Inferior parietal cortex (tissue), 1 donor: ENCODE results near the gene DYNLT1.
"Not testable (repeated sequence)": the region's sequence is repeated elsewhere in the genome, so short reads cannot be mapped to it uniquely, and the experiment has no call there.

Source experiments
- DNase-seq: peaks from one replicate; pipeline ENCODE4 v3.0.0-alpha.2; 2016; ENCODE audit errors: extremely low spot score

The DYNLT1 gene

GRCh38 chr6:158624684-158625682 is 19.6 kb downstream of the DYNLT1 start:
- DNase-seq, result no peak

- DNase-seq, result no peak
Observed at GRCh38 chr6:158622545-158623190, 21.9 kb downstream of the DYNLT1 start.

GRCh38 chr6:158621694-158622544 is 22.6 kb downstream of the DYNLT1 start:
- no peak for DNase-seq

- DNase-seq, result no peak
Observed at GRCh38 chr6:158620963-158621693, 23.4 kb downstream of the DYNLT1 start.

- no peak for DNase-seq
Observed at GRCh38 chr6:158619922-158620801, 24.4 kb downstream of the DYNLT1 start.

GRCh38 chr6:158618289-158618688 is 26.3 kb downstream of the DYNLT1 start:
- DNase-seq, result not testable (repeated sequence)

GRCh38 chr6:158614606-158615005 is 29.9 kb downstream of the DYNLT1 start:
- not testable (repeated sequence) for DNase-seq

GRCh38 chr6:158611541-158612370 is 32.8 kb downstream of the DYNLT1 start:
- DNase-seq, result no peak

- DNase-seq, result no peak
Observed at GRCh38 chr6:158611039-158611438, 33.5 kb downstream of the DYNLT1 start.

- DNase-seq, result no peak
Observed at GRCh38 chr6:158610319-158610968, 34.1 kb downstream of the DYNLT1 start.

- DNase-seq, result no peak
Observed at GRCh38 chr6:158609455-158610155, 34.9 kb downstream of the DYNLT1 start.

GRCh38 chr6:158608221-158608620 is 36.3 kb downstream of the DYNLT1 start:
- DNase-seq, result no peak

- DNase-seq, result no peak
Observed at GRCh38 chr6:158607411-158608170, 37.0 kb downstream of the DYNLT1 start.

- no peak for DNase-seq
Observed at GRCh38 chr6:158606935-158607334, 37.6 kb downstream of the DYNLT1 start.

GRCh38 chr6:158606011-158606410 is 38.5 kb downstream of the DYNLT1 start:
- not testable (repeated sequence) for DNase-seq

GRCh38 chr6:158605266-158605878 is 39.2 kb downstream of the DYNLT1 start:
- DNase-seq, result peak; percentile 85

GRCh38 chr6:158604048-158604406 is 40.5 kb downstream of the DYNLT1 start:
- DNase-seq, result no peak
